Keratinocyte (primary cell): ENCODE measurements around the gene NANOG. TPM values are rescaled to one million over a fixed set of nuclear protein-coding genes. Genes with fewer than 3 reads are reported as not detected.
"Not testable (repeated sequence)": the region's sequence is repeated elsewhere in the genome, so short reads cannot be mapped to it uniquely, and the experiment has no call there.

Source experiments
- DNase-seq: peaks from one replicate; pipeline ENCODE4 v3.0.0-alpha.2; 2011; ENCODE audit warnings: low read depth, missing footprints, low spot score
- FAIRE-seq: peaks from 2 replicates; lab custom pipeline; 2011; peaks lifted over from hg19 to GRCh38; lab: Jason Lieb, UNC
- H2AFZ ChIP-seq: 2 replicates; pipeline ENCODE4 v1.6.0; 2012; ENCODE audit warnings: low read length, control low read depth, inconsistent platforms; ENCODE audit not compliant: control insufficient read depth
- H3K27ac ChIP-seq: 2 replicates; pipeline ENCODE4 v1.5.1; 2011; ENCODE audit warnings: low read length; ENCODE audit not compliant: control insufficient read depth, insufficient read depth
- H3K27me3 ChIP-seq: 3 replicates; pipeline ENCODE4 v1.6.0; 2011; ENCODE audit warnings: low read length; ENCODE audit not compliant: control insufficient read depth, insufficient read depth; ENCODE audit errors: extremely low read depth
- H3K36me3 ChIP-seq, 2 experiments: 2 replicates in 1 of 2; 3 replicates in 1 of 2; pipeline ENCODE4 v1.5.1; 2011; ENCODE audit warnings: low read length in 2 of 2, mild to moderate bottlenecking in 1 of 2; ENCODE audit not compliant: control insufficient read depth in 2 of 2, insufficient read depth in 2 of 2; ENCODE audit errors: extremely low read depth in 1 of 2
- H3K4me1 ChIP-seq: 3 replicates; pipeline ENCODE4 v1.5.1; 2011; ENCODE audit warnings: low read length; ENCODE audit not compliant: control insufficient read depth, insufficient read depth; ENCODE audit errors: extremely low read depth
- H3K4me2 ChIP-seq: 3 replicates; pipeline ENCODE4 v1.6.0; 2011; ENCODE audit warnings: low read depth, low read length; ENCODE audit not compliant: control insufficient read depth, insufficient read depth; ENCODE audit errors: extremely low read depth
- H3K4me3 ChIP-seq, 3 experiments: fragments of 200-600 bp in 1 of 3; sonication (generic) in 1 of 3; 2 replicates in 2 of 3; 3 replicates in 1 of 3; pipeline ENCODE4 v1.5.1; 2011 to 2016; ENCODE audit warnings: low read length in 3 of 3, mild to moderate bottlenecking in 3 of 3, control low read depth in 2 of 3, inconsistent platforms in 1 of 3, low read depth in 1 of 3, mixed read lengths in 1 of 3, mixed run types in 1 of 3, moderate library complexity in 1 of 3; ENCODE audit not compliant: control insufficient read depth in 2 of 3, insufficient read depth in 2 of 3; ENCODE audit errors: extremely low read depth in 1 of 3
- H3K79me2 ChIP-seq: 2 replicates; pipeline ENCODE4 v1.6.0; 2012; ENCODE audit warnings: low read length; ENCODE audit not compliant: control insufficient read depth, insufficient read depth
- H3K9ac ChIP-seq: 3 replicates; pipeline ENCODE4 v1.6.0; 2011; ENCODE audit warnings: low read length; ENCODE audit not compliant: control insufficient read depth, insufficient read depth; ENCODE audit errors: extremely low read depth
- H3K9me1 ChIP-seq: 3 replicates; pipeline ENCODE4 v1.6.0; 2011; ENCODE audit warnings: low read length; ENCODE audit not compliant: control insufficient read depth, insufficient read depth; ENCODE audit errors: extremely low read depth
- H3K9me3 ChIP-seq: 2 replicates; pipeline ENCODE4 v1.5.1; 2012; ENCODE audit warnings: low read depth, low read length; ENCODE audit not compliant: control insufficient read depth
- H4K20me1 ChIP-seq: 3 replicates; pipeline ENCODE4 v1.6.0; 2011; ENCODE audit warnings: low read length; ENCODE audit not compliant: control insufficient read depth, insufficient read depth; ENCODE audit errors: extremely low read depth
- EZH2 ChIP-seq: IDR thresholded peaks from one replicate; pipeline ENCODE4 v1.6.1; 2012; ENCODE audit warnings: inconsistent platforms, mild to moderate bottlenecking, low read length, moderate library complexity
- dilution Hi-C: fragments of 300-500 bp; cut with MboI; formaldehyde crosslinking; loops from one replicate; pipeline ENCODE4 v1.7.0; 2020; ENCODE audit warnings: low sequenced_read_pairs; ENCODE audit not compliant: extremely low pct_ligation_motif_present
- polyA plus RNA-seq, 5 experiments: library from polyadenylated mRNA; depleted of rRNA in 3 of 5; stranded (reverse) in 3 of 5; stranded (forward) in 1 of 5; unstranded in 1 of 5; fragments of >200 nt; gene quantifications; 1 replicate in 1 of 5; 2 replicates in 3 of 5; 3 replicates in 1 of 5; pipeline versions ENCODE4 v1.2.1 to v1.2.3, GENCODE V29; 2011 to 2012; ENCODE audit warnings: missing spikeins in 2 of 5, low read depth in 1 of 5, low replicate concordance in 1 of 5
- TF ChIP-seq, protein P1 (sequence below), 3 experiments: IDR thresholded peaks in 1 of 3; conservative IDR thresholded peaks in 1 of 3; optimal IDR thresholded peaks in 1 of 3; 2 replicates in 2 of 3; 3 replicates in 1 of 3; pipeline versions ENCODE3 to v1.5.1; 2011; ENCODE audit warnings: low read length in 3 of 3, mild to moderate bottlenecking in 3 of 3, moderate library complexity in 2 of 3, control low read depth in 1 of 3, inconsistent platforms in 1 of 3; ENCODE audit not compliant: insufficient read depth in 2 of 3; ENCODE audit errors: extremely low read depth in 1 of 3

Gene NANOG
- polyA plus RNA-seq, 1 donor (not counting 4 experiments of a cell fraction or from before 2014, with no cell fraction given) = 0.01 TPM

GRCh38 chr12:7750350-7750749, 38.9 kb upstream of the NANOG start:
- Histone ChIP-seq H3K79me2 (no peaks in the 10 kb centered on the region), H3K4me1 (no peaks in the 10 kb centered on the region), H3K4me2 (no peak overlapping the region), H4K20me1 (no peaks in the 10 kb centered on the region), H3K27ac (no peak overlapping the region), H3K9me3 (no peaks in the 10 kb centered on the region), H3K9me1 (no peaks in the 10 kb centered on the region), H3K9ac (no peak overlapping the region), H3K27me3 (no peaks in the 10 kb centered on the region), H2AFZ (no peak overlapping the region), H3K36me3 (no peaks in the 10 kb centered on the region), H3K4me3 (no peak overlapping the region)
- no peak for DNase-seq
- no peak for TF ChIP-seq EZH2
- TF ChIP-seq, protein P1, sequence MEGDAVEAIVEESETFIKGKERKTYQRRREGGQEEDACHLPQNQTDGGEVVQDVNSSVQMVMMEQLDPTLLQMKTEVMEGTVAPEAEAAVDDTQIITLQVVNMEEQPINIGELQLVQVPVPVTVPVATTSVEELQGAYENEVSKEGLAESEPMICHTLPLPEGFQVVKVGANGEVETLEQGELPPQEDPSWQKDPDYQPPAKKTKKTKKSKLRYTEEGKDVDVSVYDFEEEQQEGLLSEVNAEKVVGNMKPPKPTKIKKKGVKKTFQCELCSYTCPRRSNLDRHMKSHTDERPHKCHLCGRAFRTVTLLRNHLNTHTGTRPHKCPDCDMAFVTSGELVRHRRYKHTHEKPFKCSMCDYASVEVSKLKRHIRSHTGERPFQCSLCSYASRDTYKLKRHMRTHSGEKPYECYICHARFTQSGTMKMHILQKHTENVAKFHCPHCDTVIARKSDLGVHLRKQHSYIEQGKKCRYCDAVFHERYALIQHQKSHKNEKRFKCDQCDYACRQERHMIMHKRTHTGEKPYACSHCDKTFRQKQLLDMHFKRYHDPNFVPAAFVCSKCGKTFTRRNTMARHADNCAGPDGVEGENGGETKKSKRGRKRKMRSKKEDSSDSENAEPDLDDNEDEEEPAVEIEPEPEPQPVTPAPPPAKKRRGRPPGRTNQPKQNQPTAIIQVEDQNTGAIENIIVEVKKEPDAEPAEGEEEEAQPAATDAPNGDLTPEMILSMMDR (optimal IDR thresholded peaks at IDR 0.05 in 1 of 3, IDR thresholded peaks at IDR 0.05 in 1 of 3, conservative IDR thresholded peaks at IDR 0.05 in 1 of 3; ENCODE audit: extremely low read depth in 1 of 3, insufficient read depth in 2 of 3, low read length in 3 of 3) = no peak
- dilution Hi-C loops = no loop called here
- no peak for FAIRE-seq

- Histone ChIP-seq H3K27ac (no peak overlapping the region), H3K36me3 (no peaks in the 10 kb centered on the region), H3K4me3 (no peak overlapping the region), H2AFZ (no peak overlapping the region), H3K4me1 (no peaks in the 10 kb centered on the region), H3K9ac (no peak overlapping the region), H3K27me3 (no peaks in the 10 kb centered on the region), H3K4me2 (no peak overlapping the region), H3K9me3 (no peaks in the 10 kb centered on the region), H4K20me1 (no peaks in the 10 kb centered on the region), H3K9me1 (no peaks in the 10 kb centered on the region), H3K79me2 (no peaks in the 10 kb centered on the region)
- dilution Hi-C loops = no loop called here
- DNase-seq = no peak
- TF ChIP-seq EZH2 = no peak
- TF ChIP-seq, protein P1 (optimal IDR thresholded peaks at IDR 0.05 in 1 of 3, IDR thresholded peaks at IDR 0.05 in 1 of 3, conservative IDR thresholded peaks at IDR 0.05 in 1 of 3; ENCODE audit: extremely low read depth in 1 of 3, insufficient read depth in 2 of 3, low read length in 3 of 3) = no peak
- FAIRE-seq = no peak
These were observed 37.8 kb upstream of the NANOG start for GRCh38 chr12:7751394-7751793.

- H3K9me3 ChIP-seq, H3K9me1 ChIP-seq, FAIRE-seq, H2AFZ ChIP-seq, H3K4me3 ChIP-seq, dilution Hi-C loops, H3K79me2 ChIP-seq, H3K9ac ChIP-seq, H4K20me1 ChIP-seq, H3K27me3 ChIP-seq, H3K27ac ChIP-seq, H3K36me3 ChIP-seq, DNase-seq, H3K4me2 ChIP-seq, H3K4me1 ChIP-seq: not testable (repeated sequence)
These were observed 37.0 kb upstream of the NANOG start for GRCh38 chr12:7751941-7752922.
